PC-3 (cell line): Measurements from ENCODE around the gene DIPK1C.

Experiments
- EZH2 ChIP-seq: fragments of 300-600 bp; sonication (generic); IDR thresholded peaks from one replicate; pipeline ENCODE4 v1.6.1; 2017; ENCODE audit warnings: antibody characterized with exemption, mild to moderate bottlenecking, low read length; ENCODE audit not compliant: unreplicated experiment
- EZH2phosphoT487 ChIP-seq: fragments of 300-600 bp; sonication (generic); IDR thresholded peaks from 2 replicates; pipeline ENCODE4 v1.6.1; 2018; ENCODE audit warnings: mild to moderate bottlenecking, antibody characterized with exemption, low read length, borderline replicate concordance
- TF ChIP-seq, protein P1 (sequence below): fragments of 300-600 bp; sonication (generic); conservative IDR thresholded peaks from 2 replicates; pipeline ENCODE4 v1.5.1; 2017; ENCODE audit warnings: antibody characterized with exemption, low read depth, mild to moderate bottlenecking, low read length

- TF ChIP-seq, protein P1, sequence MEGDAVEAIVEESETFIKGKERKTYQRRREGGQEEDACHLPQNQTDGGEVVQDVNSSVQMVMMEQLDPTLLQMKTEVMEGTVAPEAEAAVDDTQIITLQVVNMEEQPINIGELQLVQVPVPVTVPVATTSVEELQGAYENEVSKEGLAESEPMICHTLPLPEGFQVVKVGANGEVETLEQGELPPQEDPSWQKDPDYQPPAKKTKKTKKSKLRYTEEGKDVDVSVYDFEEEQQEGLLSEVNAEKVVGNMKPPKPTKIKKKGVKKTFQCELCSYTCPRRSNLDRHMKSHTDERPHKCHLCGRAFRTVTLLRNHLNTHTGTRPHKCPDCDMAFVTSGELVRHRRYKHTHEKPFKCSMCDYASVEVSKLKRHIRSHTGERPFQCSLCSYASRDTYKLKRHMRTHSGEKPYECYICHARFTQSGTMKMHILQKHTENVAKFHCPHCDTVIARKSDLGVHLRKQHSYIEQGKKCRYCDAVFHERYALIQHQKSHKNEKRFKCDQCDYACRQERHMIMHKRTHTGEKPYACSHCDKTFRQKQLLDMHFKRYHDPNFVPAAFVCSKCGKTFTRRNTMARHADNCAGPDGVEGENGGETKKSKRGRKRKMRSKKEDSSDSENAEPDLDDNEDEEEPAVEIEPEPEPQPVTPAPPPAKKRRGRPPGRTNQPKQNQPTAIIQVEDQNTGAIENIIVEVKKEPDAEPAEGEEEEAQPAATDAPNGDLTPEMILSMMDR = no peak
- no peak for TF ChIP-seq EZH2
- TF ChIP-seq EZH2phosphoT487 = no peak
Measured at GRCh38 chr18:74446631-74447403, 10.3 kb downstream of the DIPK1C start.
